WTC11 (cell line): ENCODE results near the gene PNMT. TPM values are rescaled to one million over a fixed set of nuclear protein-coding genes. Genes with fewer than 3 reads are reported as not detected.

Source experiments
- ATAC-seq: fragments of 200-7000 bp; cut with Tn5 transposase; 2 replicates; pipeline ENCODE4 v1.10.0; 2021; ENCODE audit warnings: mild to moderate bottlenecking, moderate library complexity
- CTCF ChIA-PET: fragments of 300-600 bp; sonication (Branson Sonifier 250); formaldehyde crosslinking; loops from one replicate; lab custom pipeline; 2021; ENCODE audit warnings: antibody characterized with exemption; lab: Charles Lee
- POLR2A ChIA-PET: fragments of 350-600 bp; sonication (Branson Sonifier 250); formaldehyde crosslinking; loops from one replicate; lab custom pipeline; 2021; ENCODE audit warnings: antibody characterized with exemption; lab: Charles Lee
- DNase-seq: peaks from one replicate; pipeline ENCODE4 v3.0.0; 2021; ENCODE audit warnings: low spot score
- H3K27ac Mint-ChIP-seq: 2 replicates; pipeline ENCODE4 v1.8.0; 2021; ENCODE audit warnings: mixed read lengths
- H3K27me3 Mint-ChIP-seq: 2 replicates; pipeline ENCODE4 v1.8.0; 2021; ENCODE audit warnings: low read depth, mild to moderate bottlenecking, moderate library complexity, mixed read lengths
- H3K36me3 Mint-ChIP-seq: 2 replicates; pipeline ENCODE4 v1.8.0; 2021; ENCODE audit warnings: mixed read lengths
- H3K4me1 Mint-ChIP-seq: 2 replicates; pipeline ENCODE4 v1.8.0; 2022; ENCODE audit warnings: mixed read lengths
- H3K4me3 Mint-ChIP-seq: 2 replicates; pipeline ENCODE4 v1.8.0; 2021; ENCODE audit warnings: mild to moderate bottlenecking, moderate library complexity, mixed read lengths
- H3K9me3 Mint-ChIP-seq: 2 replicates; pipeline ENCODE4 v1.8.0; 2021; ENCODE audit warnings: mixed read lengths
- ATF2 ChIP-seq: sonication (generic); formaldehyde crosslinking; IDR thresholded peaks from 2 replicates; pipeline ENCODE4 v1.8.1; 2022; ENCODE audit warnings: low read depth, missing genetic modification reagents, borderline replicate concordance
- CBFB ChIP-seq: sonication (generic); formaldehyde crosslinking; IDR thresholded peaks from 2 replicates; pipeline ENCODE4 v1.8.1; 2022; ENCODE audit warnings: mild to moderate bottlenecking, low read depth, missing genetic modification reagents
- CDX4 ChIP-seq: fragments of 250-450 bp; sonication (Bioruptor Pico); IDR thresholded peaks from 2 replicates; pipeline ENCODE4 v1.9.0; 2021; ENCODE audit warnings: moderate library complexity, mild to moderate bottlenecking, inconsistent platforms, borderline replicate concordance
- EMX1 ChIP-seq: fragments of 250-450 bp; sonication (Bioruptor Pico); IDR thresholded peaks from 2 replicates; pipeline ENCODE4 v1.8.0; 2021; ENCODE audit warnings: mild to moderate bottlenecking
- FOXJ3 ChIP-seq: sonication (generic); formaldehyde crosslinking; IDR thresholded peaks from 2 replicates; pipeline ENCODE4 v1.9.0; 2021; ENCODE audit warnings: missing genetic modification reagents, mild to moderate bottlenecking, borderline replicate concordance
- FOXK1 ChIP-seq: sonication (generic); formaldehyde crosslinking; IDR thresholded peaks from 2 replicates; pipeline ENCODE4 v1.8.0; 2022; ENCODE audit warnings: mild to moderate bottlenecking, moderate library complexity, missing genetic modification reagents
- FOXP1 ChIP-seq: sonication (generic); formaldehyde crosslinking; IDR thresholded peaks from 2 replicates; pipeline ENCODE4 v1.8.0; 2022; ENCODE audit warnings: missing genetic modification reagents, mild to moderate bottlenecking, moderate library complexity, borderline replicate concordance
- MAX ChIP-seq: sonication (generic); formaldehyde crosslinking; IDR thresholded peaks from 2 replicates; pipeline ENCODE4 v1.8.0; 2022; ENCODE audit warnings: mild to moderate bottlenecking, missing genetic modification reagents
- MYBL2 ChIP-seq: sonication (generic); formaldehyde crosslinking; IDR thresholded peaks from 2 replicates; pipeline ENCODE4 v1.8.1; 2023; ENCODE audit warnings: mild to moderate bottlenecking, moderate library complexity, missing genetic modification reagents
- NFATC4 ChIP-seq: fragments of 250-450 bp; sonication (Bioruptor Pico); IDR thresholded peaks from 2 replicates; pipeline ENCODE4 v1.9.0; 2021; ENCODE audit warnings: mild to moderate bottlenecking
- NR2C2 ChIP-seq: sonication (generic); formaldehyde crosslinking; IDR thresholded peaks from 2 replicates; pipeline ENCODE4 v1.8.0; 2022; ENCODE audit warnings: mild to moderate bottlenecking, missing genetic modification reagents
- SMAD3 ChIP-seq: sonication (generic); formaldehyde crosslinking; IDR thresholded peaks from 2 replicates; pipeline ENCODE4 v1.8.0; 2022; ENCODE audit warnings: missing genetic modification reagents, mild to moderate bottlenecking, borderline replicate concordance
- SP1 ChIP-seq: sonication (generic); formaldehyde crosslinking; conservative IDR thresholded peaks from 2 replicates; pipeline ENCODE4 v1.8.1; 2022; ENCODE audit warnings: missing genetic modification reagents
- TEAD1 ChIP-seq: sonication (generic); formaldehyde crosslinking; IDR thresholded peaks from 2 replicates; pipeline ENCODE4 v1.8.0; 2022; ENCODE audit warnings: mild to moderate bottlenecking, missing genetic modification reagents
- ZNF317 ChIP-seq: sonication (generic); formaldehyde crosslinking; IDR thresholded peaks from 2 replicates; pipeline ENCODE4 v1.8.1; 2023; ENCODE audit warnings: low read depth, mild to moderate bottlenecking, moderate library complexity, missing genetic modification reagents, borderline replicate concordance
- ZNF532 ChIP-seq: fragments of 250-450 bp; sonication (Bioruptor Pico); IDR thresholded peaks from 2 replicates; pipeline ENCODE4 v1.9.0; 2021; ENCODE audit warnings: mild to moderate bottlenecking, borderline replicate concordance
- total RNA-seq: library from RNA; stranded (reverse); gene quantifications from 3 replicates; pipeline ENCODE4 v1.2.3, GENCODE V29; 2021
- TF ChIP-seq, protein P1 (sequence below): sonication (generic); formaldehyde crosslinking; conservative IDR thresholded peaks from 2 replicates; pipeline ENCODE4 v1.8.1; 2022; ENCODE audit warnings: mild to moderate bottlenecking, missing genetic modification reagents
- TF ChIP-seq, protein P2 (sequence below): sonication (generic); formaldehyde crosslinking; IDR thresholded peaks from 2 replicates; pipeline ENCODE4 v1.8.0; 2023; ENCODE audit warnings: mild to moderate bottlenecking, missing genetic modification reagents
- TF ChIP-seq, protein P3 (sequence below): sonication (generic); formaldehyde crosslinking; IDR thresholded peaks from 2 replicates; pipeline ENCODE4 v1.8.1; 2023; ENCODE audit warnings: mild to moderate bottlenecking, missing genetic modification reagents, moderate library complexity

Gene PNMT
- total RNA-seq, 1 experiment from 2014 or later, result 3.1 TPM

GRCh38 chr17:39687101-39687545 is 18.9 kb downstream of the PNMT start:
- Mint-ChIP-seq H3K36me3 (peaks cover 10% of the 10 kb centered on the region), H3K4me3 (peak overlapping the region; percentile 82), H3K4me1 (peaks cover 39% of the 10 kb centered on the region), H3K9me3 (no peaks in the 10 kb centered on the region), H3K27me3 (no peaks in the 10 kb centered on the region), H3K27ac (peak overlapping the region; percentile 85; the same call in 1 of the 2 replicates)
- ATAC-seq, result no peak
- TF ChIP-seq, protein P1, sequence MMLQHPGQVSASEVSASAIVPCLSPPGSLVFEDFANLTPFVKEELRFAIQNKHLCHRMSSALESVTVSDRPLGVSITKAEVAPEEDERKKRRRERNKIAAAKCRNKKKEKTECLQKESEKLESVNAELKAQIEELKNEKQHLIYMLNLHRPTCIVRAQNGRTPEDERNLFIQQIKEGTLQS (CRISPR knock-in tag), result no peak
- TF ChIP-seq ZNF317 (CRISPR knock-in tag) (no peak), SMAD3 (CRISPR knock-in tag) (no peak), CBFB (no peak), ZNF532 (CRISPR knock-in tag) (no peak), ATF2 (CRISPR knock-in tag) (no peak), FOXK1 (CRISPR knock-in tag) (no peak), MAX (CRISPR knock-in tag) (no peak), TEAD1 (no peak)
- TF ChIP-seq, protein P2, sequence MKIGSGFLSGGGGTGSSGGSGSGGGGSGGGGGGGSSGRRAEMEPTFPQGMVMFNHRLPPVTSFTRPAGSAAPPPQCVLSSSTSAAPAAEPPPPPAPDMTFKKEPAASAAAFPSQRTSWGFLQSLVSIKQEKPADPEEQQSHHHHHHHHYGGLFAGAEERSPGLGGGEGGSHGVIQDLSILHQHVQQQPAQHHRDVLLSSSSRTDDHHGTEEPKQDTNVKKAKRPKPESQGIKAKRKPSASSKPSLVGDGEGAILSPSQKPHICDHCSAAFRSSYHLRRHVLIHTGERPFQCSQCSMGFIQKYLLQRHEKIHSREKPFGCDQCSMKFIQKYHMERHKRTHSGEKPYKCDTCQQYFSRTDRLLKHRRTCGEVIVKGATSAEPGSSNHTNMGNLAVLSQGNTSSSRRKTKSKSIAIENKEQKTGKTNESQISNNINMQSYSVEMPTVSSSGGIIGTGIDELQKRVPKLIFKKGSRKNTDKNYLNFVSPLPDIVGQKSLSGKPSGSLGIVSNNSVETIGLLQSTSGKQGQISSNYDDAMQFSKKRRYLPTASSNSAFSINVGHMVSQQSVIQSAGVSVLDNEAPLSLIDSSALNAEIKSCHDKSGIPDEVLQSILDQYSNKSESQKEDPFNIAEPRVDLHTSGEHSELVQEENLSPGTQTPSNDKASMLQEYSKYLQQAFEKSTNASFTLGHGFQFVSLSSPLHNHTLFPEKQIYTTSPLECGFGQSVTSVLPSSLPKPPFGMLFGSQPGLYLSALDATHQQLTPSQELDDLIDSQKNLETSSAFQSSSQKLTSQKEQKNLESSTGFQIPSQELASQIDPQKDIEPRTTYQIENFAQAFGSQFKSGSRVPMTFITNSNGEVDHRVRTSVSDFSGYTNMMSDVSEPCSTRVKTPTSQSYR, result no peak
- TF ChIP-seq, protein P3, sequence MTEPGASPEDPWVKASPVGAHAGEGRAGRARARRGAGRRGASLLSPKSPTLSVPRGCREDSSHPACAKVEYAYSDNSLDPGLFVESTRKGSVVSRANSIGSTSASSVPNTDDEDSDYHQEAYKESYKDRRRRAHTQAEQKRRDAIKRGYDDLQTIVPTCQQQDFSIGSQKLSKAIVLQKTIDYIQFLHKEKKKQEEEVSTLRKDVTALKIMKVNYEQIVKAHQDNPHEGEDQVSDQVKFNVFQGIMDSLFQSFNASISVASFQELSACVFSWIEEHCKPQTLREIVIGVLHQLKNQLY (CRISPR knock-in tag), result no peak
- ChIA-PET CTCF (interaction anchor here (1.1 to 3.1 kb wide), 5 partner anchors 14 to 68 kb away, joined by 7 to 29 read pairs (median 15); partner anchors contain the start of gene ERBB2), POLR2A (interaction anchor here (2.8 kb wide), 1 partner anchor 13 kb away, joined by 25 read pairs; the partner anchor contains the start of gene ERBB2)
- DNase-seq, result no peak

GRCh38 chr17:39687546-39688474 is 19.6 kb downstream of the PNMT start, which contains the start of gene PGAP3:
PGAP3 (minus strand) TSS chr17:39688057; CDS start chr17:39688014, 43 bp downstream.
- Mint-ChIP-seq H3K4me3 (peak within 1 kb of the TSS; percentile 82), H3K9me3 (no peaks in the 10 kb centered on the region), H3K27me3 (no peaks in the 10 kb centered on the region), H3K4me1 (peaks cover 40% of the 10 kb centered on the region), H3K27ac (peak within 1 kb of the TSS; percentile 93), H3K36me3 (peaks cover 7% of the 10 kb centered on the region)
- DNase-seq (peak; percentile 87), ATAC-seq (peak; percentile 85)
- POLR2A ChIA-PET, result interaction anchor here (0.8 to 2.8 kb wide), 9 partner anchors 9 to 43 kb away, joined by 3 to 25 read pairs (median 5); partner anchors contain the start of gene ERBB2
- CTCF ChIA-PET, result interaction anchor here (0.7 to 3.1 kb wide), 15 partner anchors 9 to 111 kb away, joined by 3 to 29 read pairs (median 10); partner anchors contain the start of genes ERBB2 and MIEN1
- TF ChIP-seq NR2C2 (CRISPR knock-in tag), result peak; percentile 86
- 0 out of 2 replicates have a peak, but pooled peaks have one; percentile 57 for TF ChIP-seq MYBL2 (CRISPR knock-in tag)
- no peak for TF ChIP-seq FOXJ3 (CRISPR knock-in tag)
- TF ChIP-seq CDX4, result no peak
- 0 out of 2 replicates have a peak, but pooled peaks have one; percentile 30 for TF ChIP-seq NFATC4 (CRISPR knock-in tag)
- TF ChIP-seq FOXP1 (CRISPR knock-in tag), result peak; percentile 57; the same call in 1 of the 2 replicates
- peak; percentile 48; the same call in 1 of the 2 replicates for TF ChIP-seq MAX (CRISPR knock-in tag)
- peak; percentile 92 for TF ChIP-seq SP1 (CRISPR knock-in tag)
- TF ChIP-seq EMX1 (CRISPR knock-in tag), result no peak
